ENCODE results near the gene TMEM63A. TPM values are rescaled to one million over a fixed set of nuclear protein-coding genes. Genes with fewer than 3 reads are reported as not detected.

Gene TMEM63A
- total and polyA plus RNA-seq, 10 of the 15 experiments (the other 5 are each of a cell fraction or from before 2014, with no cell fraction given) = 1.3 to 33.5 (median 15.2) TPM

DNA sequence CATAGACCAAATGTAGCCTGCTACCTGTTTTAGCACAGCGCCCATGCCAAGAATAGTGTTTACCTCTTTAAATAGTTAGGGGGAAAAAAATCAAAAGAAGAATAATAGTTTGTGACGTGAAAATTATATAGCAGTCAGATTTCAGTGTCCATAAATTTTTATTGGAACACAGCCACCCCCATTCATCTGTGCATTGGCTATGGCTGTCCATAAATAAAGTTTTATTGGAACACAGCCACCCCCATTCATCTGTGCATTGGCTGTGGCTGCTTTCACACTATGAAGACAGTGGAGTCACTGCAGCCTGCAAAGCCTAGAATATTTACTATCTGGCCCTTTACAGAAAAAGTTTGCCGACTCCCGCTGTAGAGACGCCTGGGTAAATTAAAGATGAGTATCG lies 51.3 kb downstream of the TMEM63A start:
- CTCF ChIA-PET = no interaction called here
- in situ Hi-C loops (cut with MboI) = no loop called here
- intact Hi-C loops (cut with micrococcal nuclease; ENCODE audit: unreplicated experiment) = no loop called here
- no peak for DNase-seq (ENCODE audit: low read depth, low spot score)
- 85% methylated on average over 6 of the region's 6 CpGs for WGBS (ENCODE audit: insufficient coverage, insufficient replicate concordance, low lambda C conversion rate, missing lambda C conversion rate)
- no TSS peak for BruUV-seq (replicated peaks)
- SMC1A ChIA-PET (ENCODE audit: uncharacterized antibody, unreplicated experiment) = no interaction called here
- no peaks in the 10 kb centered on the region for H3K27me3 ChIP-seq (replicated peaks in 1 of 2; ENCODE audit: control insufficient read depth in 2 of 2, insufficient read depth in 2 of 2, low read length in 1 of 2)
- H3K4me3 ChIP-seq = no peak overlapping the region
- no peak for FAIRE-seq
- H3K9ac ChIP-seq (ENCODE audit: control insufficient read depth, insufficient read depth, low read length) = no peak overlapping the region
- POLR2A ChIA-PET = no interaction called here
- no peaks in the 10 kb centered on the region for H3K79me2 ChIP-seq (ENCODE audit: control insufficient read depth, insufficient read depth, low read length)
- H3K4me2 ChIP-seq (ENCODE audit: control insufficient read depth, insufficient read depth) = no peak overlapping the region
- no peak for ATAC-seq
- H3K36me3 ChIP-seq (ENCODE audit: control insufficient read depth in 2 of 2, insufficient read depth in 2 of 2, low read length in 1 of 2) = no peaks in the 10 kb centered on the region
- H3K4me1 ChIP-seq (ENCODE audit: control insufficient read depth, insufficient read depth, low read length) = no peaks in the 10 kb centered on the region
- H3K9me3 ChIP-seq (replicated peaks; ENCODE audit: control insufficient read depth, insufficient read depth, low read length) = no peaks in the 10 kb centered on the region
- no peaks in the 10 kb centered on the region for H4K20me1 ChIP-seq (ENCODE audit: control insufficient read depth, insufficient read depth)
- RAD21 ChIA-PET (ENCODE audit: unreplicated experiment) = no interaction called here
- H3K27ac ChIP-seq (ENCODE audit: control insufficient read depth, insufficient read depth) = no peak overlapping the region
- H2AFZ ChIP-seq (ENCODE audit: control insufficient read depth, low read depth, low read length) = no peak overlapping the region
- TF ChIP-seq, protein P1, sequence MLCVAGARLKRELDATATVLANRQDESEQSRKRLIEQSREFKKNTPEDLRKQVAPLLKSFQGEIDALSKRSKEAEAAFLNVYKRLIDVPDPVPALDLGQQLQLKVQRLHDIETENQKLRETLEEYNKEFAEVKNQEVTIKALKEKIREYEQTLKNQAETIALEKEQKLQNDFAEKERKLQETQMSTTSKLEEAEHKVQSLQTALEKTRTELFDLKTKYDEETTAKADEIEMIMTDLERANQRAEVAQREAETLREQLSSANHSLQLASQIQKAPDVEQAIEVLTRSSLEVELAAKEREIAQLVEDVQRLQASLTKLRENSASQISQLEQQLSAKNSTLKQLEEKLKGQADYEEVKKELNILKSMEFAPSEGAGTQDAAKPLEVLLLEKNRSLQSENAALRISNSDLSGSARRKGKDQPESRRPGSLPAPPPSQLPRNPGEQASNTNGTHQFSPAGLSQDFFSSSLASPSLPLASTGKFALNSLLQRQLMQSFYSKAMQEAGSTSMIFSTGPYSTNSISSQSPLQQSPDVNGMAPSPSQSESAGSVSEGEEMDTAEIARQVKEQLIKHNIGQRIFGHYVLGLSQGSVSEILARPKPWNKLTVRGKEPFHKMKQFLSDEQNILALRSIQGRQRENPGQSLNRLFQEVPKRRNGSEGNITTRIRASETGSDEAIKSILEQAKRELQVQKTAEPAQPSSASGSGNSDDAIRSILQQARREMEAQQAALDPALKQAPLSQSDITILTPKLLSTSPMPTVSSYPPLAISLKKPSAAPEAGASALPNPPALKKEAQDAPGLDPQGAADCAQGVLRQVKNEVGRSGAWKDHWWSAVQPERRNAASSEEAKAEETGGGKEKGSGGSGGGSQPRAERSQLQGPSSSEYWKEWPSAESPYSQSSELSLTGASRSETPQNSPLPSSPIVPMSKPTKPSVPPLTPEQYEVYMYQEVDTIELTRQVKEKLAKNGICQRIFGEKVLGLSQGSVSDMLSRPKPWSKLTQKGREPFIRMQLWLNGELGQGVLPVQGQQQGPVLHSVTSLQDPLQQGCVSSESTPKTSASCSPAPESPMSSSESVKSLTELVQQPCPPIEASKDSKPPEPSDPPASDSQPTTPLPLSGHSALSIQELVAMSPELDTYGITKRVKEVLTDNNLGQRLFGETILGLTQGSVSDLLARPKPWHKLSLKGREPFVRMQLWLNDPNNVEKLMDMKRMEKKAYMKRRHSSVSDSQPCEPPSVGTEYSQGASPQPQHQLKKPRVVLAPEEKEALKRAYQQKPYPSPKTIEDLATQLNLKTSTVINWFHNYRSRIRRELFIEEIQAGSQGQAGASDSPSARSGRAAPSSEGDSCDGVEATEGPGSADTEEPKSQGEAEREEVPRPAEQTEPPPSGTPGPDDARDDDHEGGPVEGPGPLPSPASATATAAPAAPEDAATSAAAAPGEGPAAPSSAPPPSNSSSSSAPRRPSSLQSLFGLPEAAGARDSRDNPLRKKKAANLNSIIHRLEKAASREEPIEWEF (IDR thresholded peaks at IDR 0.05; ENCODE audit: insufficient replicate concordance, low read depth, low read length) = no peak
- TF ChIP-seq HDGF (IDR thresholded peaks at IDR 0.05) (no peak), USF2 (IDR thresholded peaks at IDR 0.05; ENCODE audit: borderline replicate concordance, low read depth, low read length) (no peak), RAD51 (IDR thresholded peaks at IDR 0.05) (no peak), STAT1 (conservative IDR thresholded peaks at IDR 0.05) (no peak), ZNF207 (IDR thresholded peaks at IDR 0.05; ENCODE audit: borderline replicate concordance) (no peak), IRF3 (IDR thresholded peaks at IDR 0.05) (no peak), TBL1XR1 (IDR thresholded peaks at IDR 0.05; ENCODE audit: low read depth, low read length) (no peak), HDAC2 (IDR thresholded peaks at IDR 0.05) (no peak), BCL11A (IDR thresholded peaks at IDR 0.05; ENCODE audit: low read depth, low read length) (no peak), CBX3 (IDR thresholded peaks at IDR 0.05; ENCODE audit: borderline replicate concordance, low read depth) (no peak), SUPT20H (IDR thresholded peaks at IDR 0.05; ENCODE audit: borderline replicate concordance, control insufficient read depth, low read depth, low read length) (no peak), MXI1 (IDR thresholded peaks at IDR 0.05; ENCODE audit: low read depth, low read length) (no peak), SP1 (IDR thresholded peaks at IDR 0.05; ENCODE audit: low read depth, low read length) (no peak)
- TF ChIP-seq, protein P2, sequence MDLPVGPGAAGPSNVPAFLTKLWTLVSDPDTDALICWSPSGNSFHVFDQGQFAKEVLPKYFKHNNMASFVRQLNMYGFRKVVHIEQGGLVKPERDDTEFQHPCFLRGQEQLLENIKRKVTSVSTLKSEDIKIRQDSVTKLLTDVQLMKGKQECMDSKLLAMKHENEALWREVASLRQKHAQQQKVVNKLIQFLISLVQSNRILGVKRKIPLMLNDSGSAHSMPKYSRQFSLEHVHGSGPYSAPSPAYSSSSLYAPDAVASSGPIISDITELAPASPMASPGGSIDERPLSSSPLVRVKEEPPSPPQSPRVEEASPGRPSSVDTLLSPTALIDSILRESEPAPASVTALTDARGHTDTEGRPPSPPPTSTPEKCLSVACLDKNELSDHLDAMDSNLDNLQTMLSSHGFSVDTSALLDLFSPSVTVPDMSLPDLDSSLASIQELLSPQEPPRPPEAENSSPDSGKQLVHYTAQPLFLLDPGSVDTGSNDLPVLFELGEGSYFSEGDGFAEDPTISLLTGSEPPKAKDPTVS (IDR thresholded peaks at IDR 0.05; ENCODE audit: low read depth, low read length) = no peak
